GM19099 (cell line): ENCODE results near the gene ST7.

ENCODE experiments used
- POLR2A ChIP-seq: IDR thresholded peaks from 3 replicates; pipeline ENCODE4 v1.6.1; 2011; ENCODE audit warnings: low read depth; ENCODE audit not compliant: insufficient read length; ENCODE audit errors: extremely low read depth

Gene ST7

DNA sequence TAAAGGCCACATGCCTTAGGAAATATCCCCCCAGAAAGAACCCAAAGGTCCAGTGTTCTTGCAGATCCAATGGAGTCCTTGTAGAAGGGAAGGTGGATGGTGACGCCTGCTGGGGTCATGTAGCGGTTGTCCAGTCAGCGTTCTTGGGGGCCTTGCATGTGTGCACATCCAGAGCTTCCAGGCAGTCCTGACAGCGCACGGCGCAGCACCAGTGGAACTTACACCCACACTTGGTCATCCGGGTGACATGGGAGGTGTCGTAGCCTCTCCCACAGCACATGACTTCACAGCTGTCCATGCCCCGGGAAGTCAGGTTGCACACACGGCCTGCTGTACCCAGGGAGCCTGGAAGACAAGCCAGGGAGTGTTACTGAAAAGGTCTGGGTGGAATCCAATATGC, 324.7 kb downstream of the ST7 start:
- TF ChIP-seq POLR2A, result no peak

DNA sequence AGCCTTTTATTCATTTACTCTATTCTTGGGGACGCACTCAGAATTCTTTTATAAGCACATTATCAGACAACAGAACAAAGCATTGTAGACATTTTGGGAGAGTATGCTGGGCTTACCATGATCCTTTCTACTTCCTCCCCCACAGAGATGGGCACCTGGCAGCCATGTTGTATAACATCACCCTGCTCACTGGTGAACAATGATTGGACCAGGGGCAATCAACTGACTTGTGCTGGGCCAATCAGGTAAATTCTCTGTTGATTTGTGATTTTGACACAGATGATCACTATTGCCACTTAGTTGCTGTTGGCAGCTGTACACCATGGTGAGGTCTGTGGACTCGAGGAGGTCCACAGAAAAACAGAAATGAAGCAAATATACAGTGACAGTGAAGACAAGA, 325.9 kb downstream of the ST7 start:
- TF ChIP-seq POLR2A, result no peak
